Esophagus squamous epithelium (tissue), 5 donors: ENCODE measurements around the gene RASA3. TPM values are rescaled to one million over a fixed set of nuclear protein-coding genes. Genes with fewer than 3 reads are reported as not detected.

Source experiments
- DNase-seq: peaks from one replicate; lab custom pipeline; 2025; lab: John Stamatoyannopoulos, UW
- H3K27ac ChIP-seq, 4 donors: fragments of 200-600 bp; sonication (generic); one replicate each; pipeline ENCODE4 v1.5.1; 2016 to 2019; ENCODE audit warnings: mild to moderate bottlenecking in 1 of 4
- H3K27me3 ChIP-seq, 4 donors: fragments of 200-600 bp; sonication (generic); 1 replicate in 3 of 4; 2 replicates in 1 of 4; pipeline versions ENCODE4 v1.5.1 to v1.6.0; 2017 to 2021; ENCODE audit warnings: antibody characterized with exemption in 1 of 4
- H3K36me3 ChIP-seq, 3 donors: fragments of 200-600 bp; sonication (generic); one replicate each; pipeline ENCODE4 v1.5.1; 2016 to 2019
- H3K4me1 ChIP-seq, 3 donors: fragments of 200-600 bp; sonication (generic); one replicate each; pipeline ENCODE4 v1.5.1; 2017 to 2019
- H3K4me3 ChIP-seq, 4 donors: fragments of 200-600 bp; sonication (generic); 1 replicate in 3 of 4; 2 replicates in 1 of 4; pipeline ENCODE4 v1.5.1; 2016 to 2019; ENCODE audit warnings: mild to moderate bottlenecking in 2 of 4, moderate library complexity in 1 of 4
- H3K9me3 ChIP-seq, 3 donors: fragments of 200-600 bp; sonication (generic); one replicate each; pipeline ENCODE4 v1.5.1; 2016 to 2019
- CTCF ChIP-seq, 6 experiments: fragments of 450-650 bp in 4 of 6; fragments of 200-600 bp in 2 of 6; sonication (generic) in 2 of 6; IDR thresholded peaks; one replicate each; pipeline ENCODE4 v1.5.1; 2016 to 2019; ENCODE audit warnings: antibody characterized with exemption in 6 of 6, mild to moderate bottlenecking in 4 of 6, moderate library complexity in 4 of 6
- POLR2A ChIP-seq, 4 donors: fragments of 450-650 bp; IDR thresholded peaks; one replicate each; pipeline ENCODE4 v1.6.1; 2017; ENCODE audit warnings: antibody characterized with exemption in 4 of 4, mild to moderate bottlenecking in 4 of 4, moderate library complexity in 3 of 4
- WGBS, 2 donors: methylation state at CpG; one replicate each; pipeline ENCODE4 v1.1.5; 2018; 5-methylcytosine and 5-hydroxymethylcytosine counted together
- intact Hi-C: fragments of 100-400 bp; cut with DNase I; formaldehyde crosslinking; loops from one replicate; pipeline ENCODE4 v1.15.0; 2022
- total RNA-seq, 4 donors: library from RNA; depleted of rRNA; stranded (reverse); fragments of >200 nt; gene quantifications; one replicate each; pipeline ENCODE4 v1.1.0, GENCODE V29; 2016
- donor health status: DM: yes; HTN: yes; CAD: no.

The RASA3 gene
- total RNA-seq, 4 donors from 2014 or later = 1.4 to 8.8 (median 3.1) TPM

DNA sequence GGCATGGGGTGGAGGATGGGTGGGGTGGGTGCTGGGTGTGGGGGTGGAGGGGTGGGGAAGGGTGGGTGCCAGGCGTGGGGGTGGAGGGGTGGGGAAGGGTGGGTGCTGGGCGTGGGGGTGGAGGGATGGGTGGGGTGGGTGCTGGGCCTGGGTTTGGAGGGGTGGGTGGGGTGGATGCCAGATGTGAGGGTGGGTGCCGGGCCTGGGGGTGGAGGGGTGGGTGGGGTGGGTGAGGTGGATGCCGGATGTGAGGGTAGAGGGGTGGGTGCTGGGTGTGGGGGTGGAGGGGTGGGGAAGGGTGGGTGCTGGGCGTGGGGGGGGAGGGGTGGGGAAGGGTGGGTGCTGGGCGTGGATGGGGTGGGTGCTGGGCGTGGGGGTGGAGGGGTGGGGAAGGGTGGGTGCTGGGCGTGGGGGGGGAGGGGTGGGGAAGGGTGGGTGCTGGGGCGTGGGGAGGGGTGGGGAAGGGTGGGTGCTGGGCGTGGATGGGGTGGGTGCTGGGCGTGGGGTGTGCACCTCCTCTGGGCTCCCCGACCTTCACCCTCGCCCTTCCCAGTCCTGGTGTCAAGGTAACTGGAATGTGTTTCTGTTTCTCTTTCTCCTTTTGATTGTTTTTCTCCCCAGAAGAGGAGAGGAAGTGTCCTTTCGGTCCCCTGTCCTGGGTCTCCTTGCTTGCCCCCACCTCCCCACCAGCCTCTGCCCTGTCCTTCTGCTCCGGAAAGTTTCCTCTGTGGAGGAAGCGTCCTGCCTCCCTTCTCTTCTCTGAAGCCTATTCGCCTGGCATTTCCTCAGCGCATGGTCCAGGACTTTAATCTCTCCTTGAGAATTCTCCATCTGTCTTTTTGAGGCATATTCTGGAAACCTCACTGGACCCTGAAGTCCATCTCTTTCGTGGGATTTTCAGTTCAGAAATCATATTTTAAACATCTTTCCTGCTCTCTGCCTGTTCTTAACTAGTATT is 23.8 kb upstream of the RASA3 start:
- H3K36me3 ChIP-seq = no peaks in the 10 kb centered on the region
- intact Hi-C loops = no loop called here
- TF ChIP-seq CTCF (IDR thresholded peaks at IDR 0.05) (no peak), POLR2A (IDR thresholded peaks at IDR 0.05) (no peak)

DNA sequence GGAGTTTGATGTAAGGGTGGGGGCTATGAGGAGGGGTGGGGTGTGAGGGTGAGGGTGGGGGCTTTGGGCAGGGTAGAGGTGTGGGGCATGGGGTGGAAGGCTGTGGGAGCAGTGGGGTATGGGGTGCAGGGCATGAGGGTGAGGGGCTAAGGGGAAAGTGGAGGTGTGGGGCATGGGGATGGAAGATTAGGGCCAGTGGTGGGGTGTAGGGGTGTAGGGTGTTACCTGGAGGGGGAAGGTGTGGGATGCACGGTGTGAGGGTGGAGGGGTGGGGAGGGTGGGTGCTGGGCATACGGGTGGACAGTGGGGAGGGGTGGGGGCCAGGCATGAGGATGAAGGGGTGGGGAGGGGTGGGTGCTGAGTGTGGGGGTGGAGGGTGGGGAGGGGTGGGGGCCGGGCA is 22.9 kb upstream of the RASA3 start:
- DNase-seq = no peak
- no peak overlapping the region for H3K27ac ChIP-seq
- no peak overlapping the region for H3K4me3 ChIP-seq
- peaks cover 0 to 10% (median 0%) of the 10 kb centered on the region in 4 donors for H3K27me3 ChIP-seq
- intact Hi-C loops = no loop called here
- H3K4me1 ChIP-seq = peaks cover 0 to 12% (median 3%) of the 10 kb centered on the region in 3 donors
- H3K36me3 ChIP-seq = no peaks in the 10 kb centered on the region
- WGBS, 2 donors = no CpG with 5 or more reads among the region's 3 CpGs
- TF ChIP-seq POLR2A (IDR thresholded peaks at IDR 0.05) (no peak), CTCF (IDR thresholded peaks at IDR 0.05) (no peak)
- H3K9me3 ChIP-seq = no peaks in the 10 kb centered on the region

More for the DNA sequence above, 23.8 kb upstream of the RASA3 start:
- Histone ChIP-seq H3K27ac (no peak overlapping the region), H3K9me3 (no peaks in the 10 kb centered on the region), H3K4me3 (no peak overlapping the region), H3K27me3 (peaks cover 0 to 17% (median 0%) of the 10 kb centered on the region in 4 donors), H3K4me1 (peaks cover 0 to 9% (median 3%) of the 10 kb centered on the region in 3 donors)
- no peak for DNase-seq
- 33 to 34% methylated on average over 8 to 10 of the region's 19 CpGs for WGBS, 2 donors

DNA sequence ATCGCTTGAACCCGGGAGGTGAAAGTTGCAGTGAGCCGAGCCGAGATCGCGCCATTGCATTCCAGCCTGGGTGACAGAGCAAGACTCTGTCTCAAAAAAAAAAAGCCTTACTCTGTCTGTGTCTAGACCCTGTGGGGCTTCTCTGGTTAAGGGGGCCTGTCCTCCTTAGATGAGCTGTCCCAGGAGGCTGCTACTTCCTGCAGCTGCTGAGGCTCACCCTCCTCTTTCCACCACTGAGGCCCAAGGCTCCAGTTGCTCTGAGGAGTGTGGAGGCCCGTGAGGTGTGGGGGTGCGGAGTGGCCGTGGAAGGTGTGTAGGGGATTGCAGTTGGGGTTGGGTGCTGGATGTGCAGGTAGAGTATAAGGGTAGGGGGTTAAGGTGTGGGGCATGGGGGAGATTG is 22.1 kb upstream of the RASA3 start:
- H3K27ac ChIP-seq = no peak overlapping the region
- no peak overlapping the region for H3K4me3 ChIP-seq
- H3K9me3 ChIP-seq = no peaks in the 10 kb centered on the region
- H3K27me3 ChIP-seq = peaks cover 0 to 9% (median 0%) of the 10 kb centered on the region in 4 donors
- H3K4me1 ChIP-seq = peaks cover 0 to 12% (median 3%) of the 10 kb centered on the region in 3 donors
- intact Hi-C loops = loop anchor here (5.0 kb wide), 1 partner anchor 48 kb away; no protein-coding TSS in a partner anchor
- WGBS, 2 donors = 80 to 89% methylated on average over 4 to 6 of the region's 9 CpGs
- TF ChIP-seq POLR2A (IDR thresholded peaks at IDR 0.05) = no peak
- TF ChIP-seq CTCF (IDR thresholded peaks at IDR 0.05) = no peak
- no peak for DNase-seq
- H3K36me3 ChIP-seq = no peaks in the 10 kb centered on the region

DNA sequence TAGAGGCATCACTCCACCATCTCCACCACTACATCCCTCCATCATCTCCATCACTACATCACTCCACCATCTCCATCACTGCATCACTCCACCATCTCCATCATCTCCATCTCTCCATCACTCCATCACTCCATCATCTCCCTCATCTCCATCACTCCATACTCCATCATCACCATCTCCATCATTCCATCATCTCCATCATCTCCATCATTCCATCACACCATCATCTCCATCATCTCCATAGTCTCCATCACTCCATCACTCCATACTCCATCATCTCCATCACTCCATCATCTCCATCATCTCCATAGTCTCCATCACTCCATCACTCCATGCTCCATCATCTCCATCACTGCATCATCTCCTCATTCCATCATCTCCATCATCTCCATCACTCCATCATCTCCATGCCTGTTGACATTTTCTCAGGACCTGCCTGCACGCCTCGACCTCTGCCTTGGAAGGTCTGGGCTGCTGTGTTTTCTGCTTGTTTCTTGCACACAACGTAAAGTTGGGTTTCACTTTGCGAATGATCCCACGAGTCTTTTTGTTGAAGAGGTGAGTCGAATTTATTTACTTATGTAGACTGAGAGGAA is 21.2 kb upstream of the RASA3 start:
- no peak for DNase-seq
- TF ChIP-seq POLR2A (IDR thresholded peaks at IDR 0.05) (no peak), CTCF (IDR thresholded peaks at IDR 0.05) (no peak)
- WGBS, 2 donors = 95% methylated on average over 6 of the region's 6 CpGs
- Histone ChIP-seq H3K4me1 (peaks cover 0 to 12% (median 3%) of the 10 kb centered on the region in 3 donors), H3K36me3 (no peaks in the 10 kb centered on the region), H3K4me3 (no peak overlapping the region), H3K9me3 (no peaks in the 10 kb centered on the region), H3K27ac (no peak overlapping the region), H3K27me3 (peaks cover 0 to 9% (median 0%) of the 10 kb centered on the region in 4 donors)
- intact Hi-C loops = loop anchor here (5.0 kb wide), 1 partner anchor 49 kb away; no protein-coding TSS in a partner anchor
